Mesenchymal stem cell (in vitro differentiated cells and primary cell): Measurements from ENCODE around the gene UFC1. TPM values are rescaled to one million over a fixed set of nuclear protein-coding genes. Genes with fewer than 3 reads are reported as not detected.

Experiments used
- DNase-seq: peaks from one replicate; pipeline ENCODE4 v3.0.0-alpha.2; 2013
- H2AFZ ChIP-seq: one replicate; pipeline ENCODE4 v1.6.1; 2013; ENCODE audit warnings: low read depth, mild to moderate bottlenecking, control low read depth, inconsistent platforms, low read length, moderate library complexity
- H2AK5ac ChIP-seq: 2 replicates; pipeline ENCODE4 v1.6.1; 2013; ENCODE audit warnings: low read length, moderate library complexity, mild to moderate bottlenecking, inconsistent platforms; ENCODE audit not compliant: severe bottlenecking
- H2BK120ac ChIP-seq: one replicate; pipeline ENCODE4 v1.6.1; 2013; ENCODE audit warnings: low read depth, mild to moderate bottlenecking, inconsistent platforms, low read length, moderate library complexity
- H2BK12ac ChIP-seq, 2 experiments: one replicate each; pipeline ENCODE4 v1.6.1; 2013; ENCODE audit warnings: inconsistent platforms in 2 of 2, low read length in 2 of 2, mild to moderate bottlenecking in 2 of 2, moderate library complexity in 2 of 2, control low read depth in 1 of 2
- H2BK15ac ChIP-seq: one replicate; pipeline ENCODE4 v1.6.1; 2013; ENCODE audit warnings: mild to moderate bottlenecking, low read depth, inconsistent platforms; ENCODE audit not compliant: poor library complexity, severe bottlenecking
- H2BK5ac ChIP-seq: 2 replicates; pipeline ENCODE4 v1.6.1; 2013; ENCODE audit warnings: low read depth, mild to moderate bottlenecking, low read length, control low read depth, inconsistent platforms; ENCODE audit not compliant: poor library complexity, severe bottlenecking
- H3K14ac ChIP-seq, 2 experiments: one replicate each; pipeline ENCODE4 v1.6.1; 2013; ENCODE audit warnings: inconsistent platforms in 2 of 2, low read length in 2 of 2, control low read depth in 1 of 2, mild to moderate bottlenecking in 1 of 2, moderate library complexity in 1 of 2
- H3K18ac ChIP-seq, 2 experiments: one replicate each; pipeline ENCODE4 v1.6.1; 2013; ENCODE audit warnings: inconsistent platforms in 2 of 2, low read length in 2 of 2, control low read depth in 1 of 2, low read depth in 1 of 2, mild to moderate bottlenecking in 1 of 2
- H3K23ac ChIP-seq, 2 experiments: one replicate each; pipeline ENCODE4 v1.6.1; 2013; ENCODE audit warnings: inconsistent platforms in 2 of 2, low read length in 2 of 2, mild to moderate bottlenecking in 2 of 2, moderate library complexity in 2 of 2, control low read depth in 1 of 2
- H3K27ac ChIP-seq: 2 replicates; pipeline ENCODE4 v1.5.1; 2013; ENCODE audit warnings: mild to moderate bottlenecking, moderate library complexity, low read length, control low read depth, inconsistent platforms; ENCODE audit not compliant: poor library complexity, severe bottlenecking
- H3K27me3 ChIP-seq, 2 experiments: 2 replicates each; pipeline versions ENCODE4 v1.6.1 to v1.7.0; 2013; ENCODE audit warnings: low read length in 2 of 2, mild to moderate bottlenecking in 2 of 2, moderate library complexity in 2 of 2, control low read depth in 1 of 2, inconsistent platforms in 1 of 2; ENCODE audit not compliant: control insufficient read depth in 1 of 2, insufficient read depth in 1 of 2
- H3K36me3 ChIP-seq, 2 experiments: 2 replicates each; pipeline versions ENCODE4 v1.6.1 to v1.7.0; 2013; ENCODE audit warnings: low read length in 2 of 2, control low read depth in 1 of 2, inconsistent platforms in 1 of 2, low read depth in 1 of 2, mild to moderate bottlenecking in 1 of 2; ENCODE audit not compliant: insufficient read depth in 2 of 2, control insufficient read depth in 1 of 2
- H3K4ac ChIP-seq, 2 experiments: one replicate each; pipeline ENCODE4 v1.6.1; 2013; ENCODE audit warnings: inconsistent platforms in 2 of 2, low read length in 2 of 2, mild to moderate bottlenecking in 2 of 2, moderate library complexity in 2 of 2, control low read depth in 1 of 2, low read depth in 1 of 2
- H3K4me1 ChIP-seq: 2 replicates; pipeline ENCODE4 v1.6.1; 2013; ENCODE audit warnings: low read depth, low read length, control low read depth; ENCODE audit not compliant: control insufficient read depth, insufficient read depth
- H3K4me2 ChIP-seq: 2 replicates; pipeline ENCODE4 v1.6.1; 2013; ENCODE audit warnings: low read length, mild to moderate bottlenecking, inconsistent platforms; ENCODE audit not compliant: poor library complexity, severe bottlenecking
- H3K4me3 ChIP-seq, 2 experiments: 2 replicates each; pipeline versions ENCODE4 v1.5.1 to v1.7.0; 2013; ENCODE audit warnings: low read length in 2 of 2, mild to moderate bottlenecking in 2 of 2, control low read depth in 1 of 2, low read depth in 1 of 2; ENCODE audit not compliant: insufficient read depth in 1 of 2
- H3K79me1 ChIP-seq: replicated peaks from 2 replicates; pipeline ENCODE4 v1.6.1; 2013; ENCODE audit warnings: mild to moderate bottlenecking, control low read depth, low read length, inconsistent platforms; ENCODE audit not compliant: poor library complexity, severe bottlenecking
- H3K9ac ChIP-seq: 2 replicates; pipeline ENCODE4 v1.7.0; 2013; ENCODE audit warnings: mild to moderate bottlenecking, low read length, moderate library complexity
- H3K9me3 ChIP-seq: 2 replicates; pipeline ENCODE4 v1.7.0; 2013; ENCODE audit warnings: mild to moderate bottlenecking, low read length; ENCODE audit not compliant: control insufficient read depth
- H4K8ac ChIP-seq: one replicate; pipeline ENCODE4 v1.6.1; 2013; ENCODE audit warnings: inconsistent platforms, mild to moderate bottlenecking, low read length, moderate library complexity
- H4K91ac ChIP-seq: one replicate; pipeline ENCODE4 v1.6.1; 2013; ENCODE audit warnings: mild to moderate bottlenecking, low read length, inconsistent platforms
- WGBS: methylation state at CpG from one replicate; pipeline ENCODE4 v1.1.7; 2013; ENCODE audit warnings: mixed read lengths; 5-methylcytosine and 5-hydroxymethylcytosine counted together
- polyA plus RNA-seq, 2 experiments: library from polyadenylated mRNA; stranded (reverse); fragments of 200-250 nt; gene quantifications; one replicate each; pipeline ENCODE4 v1.2.3, GENCODE V29; 2013

Gene UFC1
- polyA plus RNA-seq (2013, experiment 1 of 2), result 107 TPM
- 103 TPM for polyA plus RNA-seq (2013, experiment 2 of 2)

GRCh38 chr1:161153682-161154337 is at the start of gene UFC1:
Gene UFC1, plus strand, starts transcription at chr1:161153978. Its CDS starts 20 bp downstream, at chr1:161153998.
- peak within 1 kb of the TSS; percentile 95 for H2BK120ac ChIP-seq
- H3K18ac ChIP-seq, result peak within 1 kb of the TSS; percentile 92 to 97
- H2BK15ac ChIP-seq, result no peak within 1 kb of the TSS
- H3K79me1 ChIP-seq, result peaks cover 14% of the 10 kb centered on the region
- under 1% methylated on average over 33 of the region's 33 CpGs for WGBS
- H4K91ac ChIP-seq, result peak within 1 kb of the TSS; percentile 87
- peak within 1 kb of the TSS in 1 of 2 experiments; percentile 59 for H2BK12ac ChIP-seq
- peak within 1 kb of the TSS; percentile 97 for H2BK5ac ChIP-seq
- no peaks in the 10 kb centered on the region for H3K9me3 ChIP-seq
- DNase-seq, result peak; percentile 95
- H2AFZ ChIP-seq, result peak within 1 kb of the TSS; percentile 87
- H3K4me1 ChIP-seq, result peaks cover 3% of the 10 kb centered on the region
- H3K9ac ChIP-seq, result peak within 1 kb of the TSS; percentile 95
- peak within 1 kb of the TSS; percentile 86 to 96 for H3K4ac ChIP-seq
- peak within 1 kb of the TSS; percentile 93 for H4K8ac ChIP-seq
- H3K4me2 ChIP-seq, result peak within 1 kb of the TSS; percentile 95
- peak within 1 kb of the TSS; percentile 63 for H2AK5ac ChIP-seq
- H3K36me3 ChIP-seq, result peaks cover 9 to 18% of the 10 kb centered on the region in 2 experiments
- H3K27ac ChIP-seq, result peak within 1 kb of the TSS; percentile 100
- H3K27me3 ChIP-seq, result no peaks in the 10 kb centered on the region
- H3K23ac ChIP-seq, result peak within 1 kb of the TSS in 1 of 2 experiments; percentile 60
- peak within 1 kb of the TSS in 1 of 2 experiments; percentile 9 for H3K14ac ChIP-seq
- peak within 1 kb of the TSS; percentile 71 to 90 for H3K4me3 ChIP-seq

GRCh38 chr1:161106431-161106830 is 47.3 kb upstream of the UFC1 start:
- Histone ChIP-seq H2BK12ac (no peak overlapping the region), H4K8ac (no peak overlapping the region), H3K9me3 (no peaks in the 10 kb centered on the region), H2BK15ac (no peak overlapping the region), H3K4me1 (no peaks in the 10 kb centered on the region), H2AK5ac (no peak overlapping the region), H3K79me1 (peaks cover 16% of the 10 kb centered on the region), H3K36me3 (peaks cover 16 to 29% of the 10 kb centered on the region in 2 experiments), H3K4me3 (no peak overlapping the region), H3K9ac (no peak overlapping the region), H4K91ac (no peak overlapping the region), H3K27me3 (no peaks in the 10 kb centered on the region), H2AFZ (no peak overlapping the region), H3K4ac (no peak overlapping the region), H3K18ac (no peak overlapping the region), H2BK5ac (no peak overlapping the region), H3K4me2 (no peak overlapping the region), H2BK120ac (no peak overlapping the region), H3K27ac (no peak overlapping the region), H3K14ac (no peak overlapping the region), H3K23ac (no peak overlapping the region)
- no peak for DNase-seq
- 96% methylated on average over 1 of the region's 1 CpG for WGBS

GRCh38 chr1:161111117-161111516 is 42.7 kb upstream of the UFC1 start:
- Histone ChIP-seq H3K18ac (no peak overlapping the region), H3K27me3 (no peaks in the 10 kb centered on the region), H3K36me3 (peaks cover 10 to 40% of the 10 kb centered on the region in 2 experiments), H3K14ac (no peak overlapping the region), H3K9ac (no peak overlapping the region), H3K4me3 (no peak overlapping the region), H2BK12ac (no peak overlapping the region), H2BK15ac (no peak overlapping the region), H2AFZ (no peak overlapping the region), H2AK5ac (no peak overlapping the region), H4K8ac (no peak overlapping the region), H3K4me2 (no peak overlapping the region), H2BK120ac (no peak overlapping the region), H3K79me1 (peaks cover 8% of the 10 kb centered on the region), H3K4ac (no peak overlapping the region), H3K9me3 (no peaks in the 10 kb centered on the region), H3K4me1 (peaks cover 4% of the 10 kb centered on the region), H3K23ac (no peak overlapping the region), H2BK5ac (no peak overlapping the region), H3K27ac (no peak overlapping the region), H4K91ac (no peak overlapping the region)
- 100% methylated on average over 3 of the region's 3 CpGs for WGBS
- no peak for DNase-seq

GRCh38 chr1:161111527-161111926 is 42.3 kb upstream of the UFC1 start:
- WGBS, result 95% methylated on average over 2 of the region's 2 CpGs
- Histone ChIP-seq H4K8ac (no peak overlapping the region), H2BK120ac (no peak overlapping the region), H3K4me2 (no peak overlapping the region), H3K9me3 (no peaks in the 10 kb centered on the region), H3K23ac (no peak overlapping the region), H3K9ac (no peak overlapping the region), H3K4ac (no peak overlapping the region), H2BK5ac (no peak overlapping the region), H4K91ac (no peak overlapping the region), H2AFZ (no peak overlapping the region), H3K36me3 (peaks cover 10 to 36% of the 10 kb centered on the region in 2 experiments), H3K4me3 (no peak overlapping the region), H3K18ac (no peak overlapping the region), H2BK12ac (no peak overlapping the region), H2AK5ac (no peak overlapping the region), H3K27ac (no peak overlapping the region), H2BK15ac (no peak overlapping the region), H3K4me1 (peaks cover 5% of the 10 kb centered on the region), H3K79me1 (peaks cover 7% of the 10 kb centered on the region), H3K14ac (no peak overlapping the region), H3K27me3 (no peaks in the 10 kb centered on the region)
- DNase-seq, result no peak
